Stimulated activated CD4-positive, alpha-beta T cell treated with anti-CD3 and anti-CD28 coated beads, Interleukin-15, amount 100 ng/mL, for 24 hours (primary cell): Measurements from ENCODE around the gene PLAAT2.
"Not testable (repeated sequence)": the region's sequence is repeated elsewhere in the genome, so short reads cannot be mapped to it uniquely, and the experiment has no call there.

Experiments used
- DNase-seq: peaks from one replicate; pipeline ENCODE4 v3.0.0-alpha.2; 2020

Gene PLAAT2

GRCh38 chr11:63574856-63575602 is 11.8 kb upstream of the PLAAT2 start:
- no peak for DNase-seq

GRCh38 chr11:63573881-63574855 is 11.0 kb upstream of the PLAAT2 start:
- DNase-seq: peak; percentile 26

GRCh38 chr11:63572026-63572688 is 9.0 kb upstream of the PLAAT2 start:
- DNase-seq: no peak

GRCh38 chr11:63569570-63569969 is 6.4 kb upstream of the PLAAT2 start:
- DNase-seq: no peak

- peak; percentile 61 for DNase-seq
Observed at GRCh38 chr11:63567044-63567840, 4.1 kb upstream of the PLAAT2 start.

GRCh38 chr11:63564784-63565350 is 1.7 kb upstream of the PLAAT2 start:
- DNase-seq: no peak

GRCh38 chr11:63564056-63564774 is 1.0 kb upstream of the PLAAT2 start:
- peak; percentile 29 for DNase-seq

GRCh38 chr11:63560506-63561180 is 2.5 kb downstream of the PLAAT2 start:
- no peak for DNase-seq

GRCh38 chr11:63558459-63559157 is 4.6 kb downstream of the PLAAT2 start:
- DNase-seq: no peak

- no peak for DNase-seq
Observed at GRCh38 chr11:63557570-63557969, 5.6 kb downstream of the PLAAT2 start.

GRCh38 chr11:63556404-63557013 is 6.7 kb downstream of the PLAAT2 start:
- DNase-seq: no peak

GRCh38 chr11:63554877-63555223 is 8.3 kb downstream of the PLAAT2 start:
- DNase-seq: no peak

GRCh38 chr11:63553759-63554158 is 9.4 kb downstream of the PLAAT2 start:
- peak; percentile 59 for DNase-seq

- no peak for DNase-seq
Observed at GRCh38 chr11:63552921-63553320, 10.3 kb downstream of the PLAAT2 start.

- DNase-seq: no peak
Observed at GRCh38 chr11:63551889-63552266, 11.3 kb downstream of the PLAAT2 start.

- no peak for DNase-seq
Observed at GRCh38 chr11:63551091-63551888, 11.9 kb downstream of the PLAAT2 start.

- DNase-seq: not testable (repeated sequence)
Observed at GRCh38 chr11:63550156-63550700, 13.0 kb downstream of the PLAAT2 start.

GRCh38 chr11:63549411-63549810 is 13.8 kb downstream of the PLAAT2 start:
- DNase-seq: no peak

GRCh38 chr11:63548178-63548577 is 15.0 kb downstream of the PLAAT2 start:
- DNase-seq: no peak
